Thyroid gland (tissue), 4 donors: Measurements from ENCODE around the gene RIC8B.

Experiments
- CTCF ChIP-seq, 6 experiments: fragments of 200-600 bp in 3 of 6; fragments of 450-650 bp in 3 of 6; sonication (generic) in 3 of 6; IDR thresholded peaks; one replicate each; pipeline ENCODE4 v1.5.1; 2016 to 2019; ENCODE audit warnings: antibody characterized with exemption in 6 of 6, mild to moderate bottlenecking in 2 of 6, inconsistent platforms in 1 of 6, moderate library complexity in 1 of 6
- POLR2A ChIP-seq, 2 donors: fragments of 450-650 bp; IDR thresholded peaks; one replicate each; pipeline ENCODE4 v1.6.1; 2017; ENCODE audit warnings: antibody characterized with exemption in 2 of 2, mild to moderate bottlenecking in 2 of 2, moderate library complexity in 1 of 2

- TF ChIP-seq CTCF (IDR thresholded peaks at IDR 0.05), result no peak
- no peak for TF ChIP-seq POLR2A (IDR thresholded peaks at IDR 0.05)
Observed at GRCh38 chr12:106839333-106839732, 64.9 kb downstream of the RIC8B start.
